K562 (cell line): Measurements from ENCODE around the gene PSMA5. TPM values are rescaled to one million over a fixed set of nuclear protein-coding genes. Genes with fewer than 3 reads are reported as not detected.
A peak's percentile ranks its signal among the peaks of the same experiment; 100 is the strongest.
"Not testable (repeated sequence)": the region's sequence is repeated elsewhere in the genome, so short reads cannot be mapped to it uniquely, and the experiment has no call there.

Source experiments
- ATAC-seq: fragments of 200-7000 bp; cut with Tn5 transposase; 3 replicates; pipeline ENCODE4 v1.9.1; 2020; ENCODE audit warnings: moderate library complexity
- BruUV-seq: library from RNA; stranded (reverse); fragments of 400-500 nt; replicated peaks from 2 replicates; lab custom pipeline; 2021; lab: Mats Ljungman, UMichigan
- CTCF ChIA-PET: fragments of 300-600 bp; formaldehyde crosslinking; extraction: SDS; loops from one replicate; lab custom pipeline; 2021; ENCODE audit warnings: low intra/inter-chr PET ratio; lab: Yijun Ruan, JAX
- POLR2A ChIA-PET: fragments of 300-600, 350-650 bp; sonication (Branson Sonifier 250); formaldehyde crosslinking; extraction: SDS; loops from one replicate; lab custom pipeline; 2021; ENCODE audit warnings: antibody characterized with exemption, inconsistent platforms; lab: Yijun Ruan, JAX
- DNase-seq, 4 experiments: peaks; one replicate each; pipeline versions ENCODE4 v3.0.0 to v3.0.0-alpha.2; 2011 to 2018; ENCODE audit warnings: low spot score in 3 of 4, mixed read lengths in 3 of 4; ENCODE audit errors: extremely low read depth in 1 of 4
- FAIRE-seq: peaks from 2 replicates; lab custom pipeline; 2011; peaks lifted over from hg19 to GRCh38; lab: Jason Lieb, UNC
- H2AFZ ChIP-seq: 2 replicates; pipeline ENCODE4 v1.6.0; 2011; ENCODE audit warnings: low read depth, low read length, control low read depth, inconsistent platforms
- H3K27ac ChIP-seq: fragments of 200-600 bp; 3 replicates; pipeline ENCODE4 v1.8.0; 2011; ENCODE audit warnings: low read depth, mild to moderate bottlenecking, control low read depth, inconsistent platforms, low read length, moderate library complexity, mixed read lengths; ENCODE audit errors: extremely low read depth
- H3K27me3 ChIP-seq, 2 experiments: fragments of 300-600 bp in 1 of 2; 2 replicates in 1 of 2; 3 replicates in 1 of 2; pipeline versions ENCODE4 v1.6.0 to v1.8.0; 2011; ENCODE audit warnings: inconsistent platforms in 2 of 2, low read length in 2 of 2, mild to moderate bottlenecking in 1 of 2, mixed read lengths in 1 of 2, moderate library complexity in 1 of 2; ENCODE audit not compliant: control insufficient read depth in 2 of 2, insufficient read depth in 2 of 2
- H3K36me3 ChIP-seq: fragments of 300-600 bp; 3 replicates; pipeline ENCODE4 v1.8.0; 2011; ENCODE audit warnings: mild to moderate bottlenecking, low read length, inconsistent platforms; ENCODE audit not compliant: control insufficient read depth, insufficient read depth
- H3K4me1 ChIP-seq, 2 experiments: fragments of 200-600 bp in 1 of 2; replicated peaks in 1 of 2; 2 replicates in 1 of 2; 3 replicates in 1 of 2; pipeline versions ENCODE4 v1.5.1 to v1.8.0; 2011; ENCODE audit warnings: inconsistent platforms in 2 of 2, low read length in 2 of 2, mild to moderate bottlenecking in 1 of 2, mixed read lengths in 1 of 2, moderate library complexity in 1 of 2; ENCODE audit not compliant: control insufficient read depth in 2 of 2, insufficient read depth in 2 of 2
- H3K4me2 ChIP-seq: 2 replicates; pipeline ENCODE4 v1.6.1; 2011; ENCODE audit warnings: low read length, control low read depth, inconsistent platforms, mixed read lengths; ENCODE audit not compliant: insufficient read depth
- H3K4me3 ChIP-seq: fragments of 200-600 bp; sonication (generic), shearing (Covaris generic); 2 replicates; pipeline ENCODE4 v1.5.1; 2016; ENCODE audit warnings: control low read depth, inconsistent platforms
- H3K79me2 ChIP-seq: fragments of 200-600 bp; 3 replicates; pipeline ENCODE4 v1.8.0; 2011; ENCODE audit warnings: low read length, inconsistent platforms; ENCODE audit not compliant: control insufficient read depth, insufficient read depth
- H3K9ac ChIP-seq, 2 experiments: 2 replicates each; pipeline versions ENCODE4 v1.6.0 to v1.6.1; 2011; ENCODE audit warnings: low read depth in 2 of 2, low read length in 2 of 2, control low read depth in 1 of 2, inconsistent platforms in 1 of 2, mild to moderate bottlenecking in 1 of 2, mixed read lengths in 1 of 2; ENCODE audit not compliant: insufficient read depth in 1 of 2
- H3K9me1 ChIP-seq: one replicate; pipeline ENCODE4 v1.6.0; 2011; ENCODE audit warnings: inconsistent platforms, mild to moderate bottlenecking, low read length, moderate library complexity; ENCODE audit not compliant: control insufficient read depth, insufficient read depth
- H3K9me3 ChIP-seq: replicated peaks from 2 replicates; pipeline ENCODE4 v1.5.1; 2011; ENCODE audit warnings: low read depth, low read length, inconsistent platforms; ENCODE audit not compliant: control insufficient read depth, insufficient read depth
- H4K20me1 ChIP-seq: replicated peaks from 2 replicates; pipeline ENCODE4 v1.6.1; 2011; ENCODE audit warnings: low read length, inconsistent platforms, mixed read lengths; ENCODE audit not compliant: control insufficient read depth, insufficient read depth
- BCOR ChIP-seq: fragments of 450-650 bp; IDR thresholded peaks from 2 replicates; pipeline ENCODE4 v1.6.1; 2016
- C11orf30 ChIP-seq: fragments of 450-650 bp; IDR thresholded peaks from 2 replicates; pipeline ENCODE4 v1.6.1; 2016; ENCODE audit warnings: low read depth, mild to moderate bottlenecking
- KDM1A ChIP-seq, 2 experiments: fragments of 450-650 bp; IDR thresholded peaks; 2 replicates each; pipeline ENCODE4 v1.6.1; 2016; ENCODE audit warnings: mild to moderate bottlenecking in 2 of 2
- LCOR ChIP-seq: sonication (generic); formaldehyde crosslinking; IDR thresholded peaks from 2 replicates; pipeline ENCODE4 v1.8.0; 2022; ENCODE audit warnings: mild to moderate bottlenecking, missing genetic modification reagents
- MAFG ChIP-seq: fragments of 450-650 bp; conservative IDR thresholded peaks from 2 replicates; pipeline ENCODE4 v1.6.1; 2016; ENCODE audit warnings: missing genetic modification characterization, missing compliant biosample characterization
- MYBL2 ChIP-seq, 2 experiments: fragments of 450-650 bp in 1 of 2; sonication (generic) in 1 of 2; formaldehyde crosslinking in 1 of 2; IDR thresholded peaks; 2 replicates each; pipeline versions ENCODE4 v1.6.1 to v1.8.1; 2017 to 2022; ENCODE audit warnings: borderline replicate concordance in 1 of 2, inconsistent platforms in 1 of 2, low read depth in 1 of 2, mild to moderate bottlenecking in 1 of 2, missing genetic modification reagents in 1 of 2, moderate library complexity in 1 of 2
- NFRKB ChIP-seq: fragments of 450-650 bp; IDR thresholded peaks from 2 replicates; pipeline ENCODE4 v1.6.1; 2016; ENCODE audit warnings: low read depth
- RBM17 ChIP-seq: fragments of 200-400 bp; formaldehyde crosslinking; IDR thresholded peaks from 2 replicates; pipeline ENCODE4 v1.6.1; 2017; ENCODE audit warnings: low read depth, mild to moderate bottlenecking, low read length, borderline replicate concordance
- RBM25 ChIP-seq: fragments of 200-400 bp; formaldehyde crosslinking; IDR thresholded peaks from 2 replicates; pipeline ENCODE4 v1.6.1; 2018; ENCODE audit warnings: low read length, low read depth, moderate library complexity; ENCODE audit not compliant: severe bottlenecking
- ZNF121 ChIP-seq: sonication (generic); formaldehyde crosslinking; conservative IDR thresholded peaks from 2 replicates; pipeline ENCODE4 v1.8.0; 2022; ENCODE audit warnings: missing genetic modification reagents
- ZNF395 ChIP-seq: fragments of 200-800 bp; sonication (Bioruptor generic); IDR thresholded peaks from 2 replicates; pipeline ENCODE4 v1.6.1; 2017; ENCODE audit warnings: missing genetic modification characterization, missing compliant biosample characterization
- WGBS: fragments of 100-300 bp; shearing (Covaris generic); methylation state at CpG from one replicate; pipeline ENCODE4 v1.1.6; 2016; ENCODE audit warnings: low coverage, mixed read lengths; ENCODE audit not compliant: insufficient coverage; ENCODE audit errors: missing lambda C conversion rate; 5-methylcytosine and 5-hydroxymethylcytosine counted together
- in situ Hi-C: fragments of 300-500 bp; cut with MboI; formaldehyde crosslinking; loops from 4 replicates; pipeline ENCODE4 v1.15.0; 2018; ENCODE audit warnings: inconsistent platforms, mixed read lengths
- intact Hi-C: fragments of 100-400 bp; cut with micrococcal nuclease; formaldehyde crosslinking; loops from 2 replicates; pipeline ENCODE4 v1.14.2; 2022
- polyA plus RNA-seq, 8 experiments: library from polyadenylated mRNA; depleted of rRNA in 4 of 8; stranded (reverse) in 5 of 8; unstranded in 3 of 8; fragments of >200 nt; fragmentation: Nextera tagmentation in 2 of 8; fragmentation: Illumina TruSeq in 1 of 8; extraction: Ambion mirVana in 2 of 8; extraction: Trizol in 1 of 8; gene quantifications; 2 replicates each; pipeline versions ENCODE4 v1.2.1 to v1.2.3, GENCODE V29; 2011 to 2014; ENCODE audit warnings: inconsistent platforms in 1 of 8, missing spikeins in 1 of 8
- total RNA-seq, 7 experiments: library from RNA; depleted of rRNA in 6 of 7; stranded (reverse); fragments of >200 nt in 6 of 7; fragmentation: Illumina TruSeq in 2 of 7; extraction: Trizol in 2 of 7; gene quantifications; 2 replicates each; pipeline versions ENCODE4 v1.2.1 to v1.2.3, GENCODE V29; 2011 to 2021; ENCODE audit warnings: low replicate concordance in 1 of 7

The PSMA5 gene
- total and polyA plus RNA-seq, 9 of the 15 experiments (the other 6 are each of a cell fraction or from before 2014, with no cell fraction given): 82.6 to 542 (median 287) TPM

- TF ChIP-seq C11orf30 (peak; percentile 83), MYBL2 (IDR thresholded peaks at IDR 0.05; ENCODE audit: low read depth) (no peak), MYBL2 (CRISPR knock-in tag; IDR thresholded peaks at IDR 0.05; ENCODE audit: borderline replicate concordance) (no peak), NFRKB (no peak), RBM17 (no peak), LCOR (no peak), MAFG (tag) (peak; percentile 61)
These were observed 48.5 kb downstream of the PSMA5 start (continued) for GRCh38 chr1:109377698-109378097.

GRCh38 chr1:109373696-109374095 is 52.6 kb downstream of the PSMA5 start:
- CTCF ChIA-PET, in situ Hi-C loops, ATAC-seq, H4K20me1 ChIP-seq, H3K9me1 ChIP-seq, BruUV-seq, FAIRE-seq, H3K27me3 ChIP-seq, H2AFZ ChIP-seq, H3K9me3 ChIP-seq, H3K4me2 ChIP-seq, intact Hi-C loops, H3K4me3 ChIP-seq, DNase-seq: not testable (repeated sequence)
- 82% methylated on average over 2 of the region's 2 CpGs for WGBS
- H3K36me3 ChIP-seq: peaks cover 22% of the 10 kb centered on the region; the same call in 2 of the 3 replicates
- TF ChIP-seq ZNF395 (CRISPR knock-in tag): 0 out of 2 replicates have a peak, but pooled peaks have one; percentile 39
- peak; percentile 84 for TF ChIP-seq BCOR
- peak; percentile 51 to 67; a peak in 2 of 4 replicates for TF ChIP-seq KDM1A (IDR thresholded peaks at IDR 0.05)
- peak; percentile 62 for TF ChIP-seq RBM25
- TF ChIP-seq ZNF121: peak; percentile 99
- peaks cover 91% of the 10 kb centered on the region for H3K79me2 ChIP-seq
- peak overlapping the region in 1 of 2 experiments; percentile 6; a peak in 1 of 4 replicates for H3K9ac ChIP-seq
- H3K27ac ChIP-seq: peak overlapping the region; percentile 59
- POLR2A ChIA-PET: interaction anchor here (0.7 to 1.8 kb wide), 6 partner anchors 9 to 89 kb away, joined by 3 to 10 read pairs (median 4); no protein-coding TSS in a partner anchor
- peaks cover 20 to 37% of the 10 kb centered on the region in 2 experiments for H3K4me1 ChIP-seq
